Hepatocyte (in vitro differentiated cells): ENCODE data around the gene IFT122. TPM values are rescaled to one million over a fixed set of nuclear protein-coding genes. Genes with fewer than 3 reads are reported as not detected.

ENCODE experiments used
- DNase-seq: peaks from one replicate; pipeline ENCODE4 v3.0.0-alpha.2; 2016; ENCODE audit warnings: low spot score
- H2AFZ ChIP-seq: fragments of 200-600 bp; sonication (generic); 2 replicates; pipeline ENCODE4 v1.6.0; 2016; ENCODE audit warnings: antibody characterized with exemption, mild to moderate bottlenecking
- H3K27ac ChIP-seq: fragments of 200-600 bp; sonication (generic); 2 replicates; pipeline ENCODE4 v1.5.1; 2016; ENCODE audit warnings: mild to moderate bottlenecking
- H3K27me3 ChIP-seq: fragments of 200-600 bp; sonication (generic); 2 replicates; pipeline ENCODE4 v1.6.1; 2016
- H3K36me3 ChIP-seq: fragments of 200-600 bp; sonication (generic); replicated peaks from 2 replicates; pipeline ENCODE4 v1.5.1; 2016; ENCODE audit warnings: low read depth; ENCODE audit not compliant: insufficient read depth
- H3K4me1 ChIP-seq: fragments of 200-600 bp; sonication (generic); 2 replicates; pipeline ENCODE4 v1.5.1; 2016; ENCODE audit warnings: mild to moderate bottlenecking, moderate library complexity; ENCODE audit not compliant: insufficient read depth
- H3K4me2 ChIP-seq: fragments of 200-600 bp; sonication (generic); 2 replicates; pipeline ENCODE4 v1.6.0; 2016
- H3K4me3 ChIP-seq: fragments of 200-600 bp; sonication (generic); 2 replicates; pipeline ENCODE4 v1.5.1; 2016; ENCODE audit warnings: mild to moderate bottlenecking
- H3K79me2 ChIP-seq: fragments of 200-600 bp; sonication (generic); 2 replicates; pipeline ENCODE4 v1.6.0; 2017; ENCODE audit warnings: mild to moderate bottlenecking
- H3K9me2 ChIP-seq: fragments of 200-600 bp; sonication (generic); replicated peaks from 2 replicates; pipeline ENCODE4 v1.6.0; 2017; ENCODE audit warnings: mild to moderate bottlenecking; ENCODE audit not compliant: insufficient read depth
- H3K9me3 ChIP-seq: fragments of 200-600 bp; sonication (generic); 2 replicates; pipeline ENCODE4 v1.5.1; 2016; ENCODE audit warnings: low read depth, mild to moderate bottlenecking
- H4K20me1 ChIP-seq: fragments of 200-600 bp; sonication (generic); 2 replicates; pipeline ENCODE4 v1.6.0; 2016; ENCODE audit warnings: mild to moderate bottlenecking; ENCODE audit not compliant: insufficient read depth, poor library complexity, severe bottlenecking
- CTCF ChIP-seq: fragments of 200-600 bp; sonication (generic); IDR thresholded peaks from 2 replicates; pipeline ENCODE4 v1.5.1; 2016; ENCODE audit warnings: antibody characterized with exemption, mild to moderate bottlenecking; ENCODE audit not compliant: poor library complexity
- EZH2 ChIP-seq: fragments of 200-600 bp; sonication (generic); IDR thresholded peaks from 2 replicates; pipeline ENCODE4 v1.6.1; 2016; ENCODE audit warnings: antibody characterized with exemption, mild to moderate bottlenecking, borderline replicate concordance
- EZH2phosphoT487 ChIP-seq: fragments of 200-600 bp; sonication (generic); IDR thresholded peaks from one replicate; pipeline ENCODE4 v1.6.1; 2018; ENCODE audit warnings: antibody characterized with exemption, mild to moderate bottlenecking, low read depth, moderate library complexity; ENCODE audit not compliant: unreplicated experiment, severe bottlenecking
- WGBS: methylation state at CpG from one replicate; pipeline ENCODE4 v1.1.6; 2016; ENCODE audit warnings: low lambda C conversion rate; ENCODE audit errors: missing lambda C conversion rate; 5-methylcytosine and 5-hydroxymethylcytosine counted together
- polyA plus RNA-seq: library from polyadenylated mRNA; unstranded; fragments of >200 nt; fragmentation: Nextera tagmentation; extraction: Ambion mirVana; gene quantifications from 2 replicates; pipeline ENCODE4 v1.2.1, GENCODE V29; 2016
- total RNA-seq: library from RNA; depleted of rRNA; stranded (reverse); fragments of >200 nt; gene quantifications from 2 replicates; pipeline ENCODE4 v1.2.3, GENCODE V29; 2014

IFT122 gene
- total and polyA plus RNA-seq, 2 experiments from 2014 or later: 11.4 to 14.6 TPM

- 93% methylated on average over 18 of the region's 18 CpGs for WGBS
- no peak for DNase-seq
- Histone ChIP-seq H3K79me2 (no peaks in the 10 kb centered on the region), H3K4me3 (no peak overlapping the region), H2AFZ (no peak overlapping the region), H3K27me3 (no peaks in the 10 kb centered on the region), H3K36me3 (no peaks in the 10 kb centered on the region), H3K4me2 (no peak overlapping the region), H3K27ac (no peak overlapping the region), H3K9me2 (no peaks in the 10 kb centered on the region), H3K4me1 (peaks cover 2% of the 10 kb centered on the region), H4K20me1 (no peaks in the 10 kb centered on the region), H3K9me3 (no peaks in the 10 kb centered on the region)
- TF ChIP-seq CTCF: no peak
- TF ChIP-seq EZH2phosphoT487: no peak
- TF ChIP-seq EZH2: no peak
These were observed 109.2 kb downstream of the IFT122 start for GRCh38 chr3:129549006-129549800.

GRCh38 chr3:129549805-129550204 is 109.8 kb downstream of the IFT122 start:
- TF ChIP-seq EZH2 (no peak), EZH2phosphoT487 (no peak)
- no peaks in the 10 kb centered on the region for H4K20me1 ChIP-seq
- no peak overlapping the region for H3K27ac ChIP-seq
- H3K79me2 ChIP-seq: no peaks in the 10 kb centered on the region
- H3K9me3 ChIP-seq: no peaks in the 10 kb centered on the region
- no peaks in the 10 kb centered on the region for H3K9me2 ChIP-seq
- no peak overlapping the region for H3K4me3 ChIP-seq
- H3K4me1 ChIP-seq: peaks cover 8% of the 10 kb centered on the region
- H2AFZ ChIP-seq: no peak overlapping the region
- DNase-seq: no peak
- H3K36me3 ChIP-seq: no peaks in the 10 kb centered on the region
- no peaks in the 10 kb centered on the region for H3K27me3 ChIP-seq
- 88% methylated on average over 3 of the region's 3 CpGs for WGBS
- no peak overlapping the region for H3K4me2 ChIP-seq

GRCh38 chr3:129552287-129553050 is 112.4 kb downstream of the IFT122 start:
- Histone ChIP-seq H3K79me2 (no peaks in the 10 kb centered on the region), H4K20me1 (no peaks in the 10 kb centered on the region), H2AFZ (no peak overlapping the region), H3K27me3 (no peaks in the 10 kb centered on the region), H3K9me3 (no peaks in the 10 kb centered on the region), H3K4me2 (no peak overlapping the region), H3K36me3 (no peaks in the 10 kb centered on the region), H3K27ac (no peak overlapping the region), H3K4me3 (no peak overlapping the region), H3K9me2 (no peaks in the 10 kb centered on the region), H3K4me1 (peaks cover 21% of the 10 kb centered on the region)
- no peak for DNase-seq
- 80% methylated on average over 10 of the region's 10 CpGs for WGBS
- no peak for TF ChIP-seq EZH2
- no peak for TF ChIP-seq CTCF
- TF ChIP-seq EZH2phosphoT487: no peak

- 81% methylated on average over 5 of the region's 6 CpGs for WGBS
- no peak for TF ChIP-seq CTCF
- TF ChIP-seq EZH2phosphoT487: no peak
- TF ChIP-seq EZH2: no peak
- H3K4me1 ChIP-seq: peaks cover 26% of the 10 kb centered on the region
These were observed 113.1 kb downstream of the IFT122 start for GRCh38 chr3:129553171-129553570.

More at GRCh38 chr3:129553171-129553570, 113.1 kb downstream of the IFT122 start:
- Histone ChIP-seq H4K20me1 (no peaks in the 10 kb centered on the region), H3K27me3 (no peaks in the 10 kb centered on the region), H3K4me3 (no peak overlapping the region), H3K9me2 (no peaks in the 10 kb centered on the region), H3K79me2 (no peaks in the 10 kb centered on the region), H3K36me3 (no peaks in the 10 kb centered on the region), H3K9me3 (no peaks in the 10 kb centered on the region), H2AFZ (no peak overlapping the region), H3K4me2 (no peak overlapping the region), H3K27ac (no peak overlapping the region)
- no peak for DNase-seq
